GM23338 (cell line): ENCODE measurements around the gene CPAMD8. TPM values are rescaled to one million over a fixed set of nuclear protein-coding genes. Genes with fewer than 3 reads are reported as not detected.

Experiments used
- ATAC-seq: fragments of 200-7000 bp; cut with Tn5 transposase; 3 replicates; pipeline ENCODE4 v1.9.1; 2020
- DNase-seq: peaks from one replicate; pipeline ENCODE4 v3.0.0-alpha.2; 2015; ENCODE audit warnings: low spot score
- H2AFZ ChIP-seq: fragments of 200-600 bp; sonication (generic); 2 replicates; pipeline ENCODE4 v1.8.0; 2016; ENCODE audit warnings: antibody characterized with exemption, mild to moderate bottlenecking, moderate library complexity
- H3F3A ChIP-seq: fragments of 200-600 bp; sonication (generic); replicated peaks from 2 replicates; pipeline ENCODE4 v1.8.0; 2017; ENCODE audit warnings: antibody characterized with exemption, mixed run types, low read depth
- H3K27ac ChIP-seq: fragments of 200-600 bp; sonication (generic); 2 replicates; pipeline ENCODE4 v1.6.1; 2016; ENCODE audit warnings: low read depth
- H3K27me3 ChIP-seq: fragments of 200-600 bp; sonication (generic); 2 replicates; pipeline ENCODE4 v1.8.0; 2016; ENCODE audit warnings: mild to moderate bottlenecking, mixed run types, moderate library complexity; ENCODE audit not compliant: insufficient read depth
- H3K36me3 ChIP-seq: fragments of 200-600 bp; sonication (generic); 2 replicates; pipeline ENCODE4 v1.8.0; 2016; ENCODE audit warnings: mild to moderate bottlenecking; ENCODE audit not compliant: insufficient read depth
- H3K4me1 ChIP-seq: fragments of 200-600 bp; sonication (generic); 2 replicates; pipeline ENCODE4 v1.8.0; 2016; ENCODE audit warnings: mild to moderate bottlenecking, moderate library complexity; ENCODE audit not compliant: insufficient read depth
- H3K4me2 ChIP-seq: fragments of 200-600 bp; sonication (generic); 2 replicates; pipeline ENCODE4 v1.7.1; 2017; ENCODE audit warnings: mixed run types
- H3K4me3 ChIP-seq: fragments of 200-600 bp; sonication (generic); 2 replicates; pipeline ENCODE4 v1.6.1; 2016; ENCODE audit warnings: mixed run types
- H3K79me2 ChIP-seq: fragments of 200-600 bp; sonication (generic); replicated peaks from 2 replicates; pipeline ENCODE4 v1.8.0; 2017; ENCODE audit warnings: mild to moderate bottlenecking; ENCODE audit not compliant: insufficient read depth
- H3K9me2 ChIP-seq: fragments of 200-600 bp; sonication (generic); 2 replicates; pipeline ENCODE4 v1.8.0; 2017; ENCODE audit not compliant: insufficient read depth
- H4K20me1 ChIP-seq: fragments of 200-600 bp; sonication (generic); replicated peaks from 2 replicates; pipeline ENCODE4 v1.8.0; 2017; ENCODE audit warnings: mild to moderate bottlenecking; ENCODE audit not compliant: insufficient read depth
- H3K27ac Mint-ChIP-seq: 2 replicates; pipeline ENCODE4 v1.8.0; 2020; ENCODE audit warnings: inconsistent platforms, mild to moderate bottlenecking, moderate library complexity, mixed read lengths
- H3K27me3 Mint-ChIP-seq: 3 replicates; pipeline ENCODE4 v1.8.0; 2022; ENCODE audit warnings: low read depth, mild to moderate bottlenecking, moderate library complexity, mixed read lengths, inconsistent platforms; ENCODE audit not compliant: insufficient read depth, poor library complexity
- H3K36me3 Mint-ChIP-seq: 3 replicates; pipeline ENCODE4 v1.8.0; 2021; ENCODE audit warnings: low read depth, mild to moderate bottlenecking, inconsistent platforms, moderate library complexity, mixed read lengths
- H3K4me1 Mint-ChIP-seq: 3 replicates; pipeline ENCODE4 v1.8.0; 2020; ENCODE audit warnings: mild to moderate bottlenecking, inconsistent platforms, mixed read lengths
- H3K4me3 Mint-ChIP-seq: 3 replicates; pipeline ENCODE4 v1.8.0; 2021; ENCODE audit warnings: moderate library complexity, mild to moderate bottlenecking, inconsistent platforms, mixed read lengths
- H3K9me3 Mint-ChIP-seq: 3 replicates; pipeline ENCODE4 v1.8.0; 2020; ENCODE audit warnings: moderate library complexity, mild to moderate bottlenecking, inconsistent platforms, mixed read lengths
- CTCF ChIP-seq, 2 experiments: fragments of 200-600 bp in 1 of 2; sonication (generic) in 1 of 2; conservative IDR thresholded peaks; 2 replicates each; pipeline versions ENCODE4 v1.5.1 to v1.6.1; 2016 to 2017; ENCODE audit warnings: antibody characterized with exemption in 2 of 2, low read depth in 2 of 2, mild to moderate bottlenecking in 2 of 2, moderate library complexity in 1 of 2
- EZH2phosphoT487 ChIP-seq: fragments of 200-600 bp; sonication (generic); IDR thresholded peaks from one replicate; pipeline ENCODE4 v1.8.1; 2018; ENCODE audit warnings: antibody characterized with exemption; ENCODE audit not compliant: unreplicated experiment
- NANOG ChIP-seq: IDR thresholded peaks from 2 replicates; pipeline ENCODE4 v1.6.1; 2016; ENCODE audit warnings: antibody characterized with exemption, borderline replicate concordance
- POLR2AphosphoS5 ChIP-seq: IDR thresholded peaks from 2 replicates; pipeline ENCODE4 v1.6.1; 2016; ENCODE audit warnings: antibody characterized with exemption, low read depth
- STAT1 ChIP-seq: IDR thresholded peaks from one replicate; pipeline ENCODE4 v1.6.1; 2016; ENCODE audit warnings: antibody characterized with exemption; ENCODE audit not compliant: unreplicated experiment
- ZNF114 ChIP-seq: fragments of 250-450 bp; sonication (Bioruptor Pico); IDR thresholded peaks from 2 replicates; pipeline ENCODE4 v1.5.0; 2020; ENCODE audit warnings: mild to moderate bottlenecking, moderate library complexity
- ZNF331 ChIP-seq: fragments of 250-450 bp; sonication (Bioruptor Pico); IDR thresholded peaks from 2 replicates; pipeline ENCODE4 v1.5.0; 2020; ENCODE audit warnings: low read depth, mild to moderate bottlenecking, moderate library complexity
- ZNF462 ChIP-seq: fragments of 250-450 bp; sonication (Bioruptor Pico); IDR thresholded peaks from 2 replicates; pipeline ENCODE4 v1.5.0; 2020; ENCODE audit warnings: mild to moderate bottlenecking, moderate library complexity
- polyA plus RNA-seq: library from polyadenylated mRNA; unstranded; fragments of >200 nt; fragmentation: Nextera tagmentation; extraction: Ambion mirVana; gene quantifications from 2 replicates; pipeline ENCODE4 v1.2.1, GENCODE V29; 2016
- total RNA-seq: library from RNA; depleted of rRNA; stranded (reverse); fragments of >200 nt; shearing (Covaris generic); gene quantifications from 2 replicates; pipeline ENCODE4 v1.2.3, GENCODE V29; 2014

The CPAMD8 gene
- total and polyA plus RNA-seq, 2 experiments from 2014 or later: 4.4 to 11.8 TPM

GRCh38 chr19:16882146-16882545 lies 144.5 kb downstream of the CPAMD8 start (continued):
- TF ChIP-seq ZNF462 (CRISPR knock-in tag) (no peak), POLR2AphosphoS5 (no peak), NANOG (no peak), STAT1 (no peak), ZNF331 (CRISPR knock-in tag) (no peak)

GRCh38 chr19:16880884-16881554 lies 145.6 kb downstream of the CPAMD8 start:
- Histone ChIP-seq H3K27me3 (no peaks in the 10 kb centered on the region), H3K4me1 (no peaks in the 10 kb centered on the region), H3K27ac (no peak overlapping the region), H3F3A (no peaks in the 10 kb centered on the region), H3K9me2 (no peaks in the 10 kb centered on the region), H3K4me2 (no peak overlapping the region), H3K36me3 (no peaks in the 10 kb centered on the region), H3K4me3 (no peak overlapping the region), H4K20me1 (no peaks in the 10 kb centered on the region), H3K79me2 (no peaks in the 10 kb centered on the region), H2AFZ (no peak overlapping the region)
- Mint-ChIP-seq H3K36me3 (peaks cover 54% of the 10 kb centered on the region), H3K4me3 (no peak overlapping the region), H3K4me1 (no peaks in the 10 kb centered on the region), H3K27ac (no peak overlapping the region), H3K9me3 (peaks cover 34% of the 10 kb centered on the region), H3K27me3 (peaks cover 5% of the 10 kb centered on the region)
- DNase-seq: no peak
- no peak for ATAC-seq
- TF ChIP-seq ZNF114 (CRISPR knock-in tag) (no peak), ZNF462 (CRISPR knock-in tag) (no peak), CTCF (conservative IDR thresholded peaks at IDR 0.05; ENCODE audit: low read depth in 2 of 2) (no peak), EZH2phosphoT487 (no peak)
